Measurements from ENCODE around the gene NOXA1. TPM values are rescaled to one million over a fixed set of nuclear protein-coding genes. Genes with fewer than 3 reads are reported as not detected.

Gene NOXA1, protein sequence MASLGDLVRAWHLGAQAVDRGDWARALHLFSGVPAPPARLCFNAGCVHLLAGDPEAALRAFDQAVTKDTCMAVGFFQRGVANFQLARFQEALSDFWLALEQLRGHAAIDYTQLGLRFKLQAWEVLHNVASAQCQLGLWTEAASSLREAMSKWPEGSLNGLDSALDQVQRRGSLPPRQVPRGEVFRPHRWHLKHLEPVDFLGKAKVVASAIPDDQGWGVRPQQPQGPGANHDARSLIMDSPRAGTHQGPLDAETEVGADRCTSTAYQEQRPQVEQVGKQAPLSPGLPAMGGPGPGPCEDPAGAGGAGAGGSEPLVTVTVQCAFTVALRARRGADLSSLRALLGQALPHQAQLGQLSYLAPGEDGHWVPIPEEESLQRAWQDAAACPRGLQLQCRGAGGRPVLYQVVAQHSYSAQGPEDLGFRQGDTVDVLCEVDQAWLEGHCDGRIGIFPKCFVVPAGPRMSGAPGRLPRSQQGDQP
- under 1 TPM; under 0.01 to 0.69 TPM for total RNA-seq

DNA sequence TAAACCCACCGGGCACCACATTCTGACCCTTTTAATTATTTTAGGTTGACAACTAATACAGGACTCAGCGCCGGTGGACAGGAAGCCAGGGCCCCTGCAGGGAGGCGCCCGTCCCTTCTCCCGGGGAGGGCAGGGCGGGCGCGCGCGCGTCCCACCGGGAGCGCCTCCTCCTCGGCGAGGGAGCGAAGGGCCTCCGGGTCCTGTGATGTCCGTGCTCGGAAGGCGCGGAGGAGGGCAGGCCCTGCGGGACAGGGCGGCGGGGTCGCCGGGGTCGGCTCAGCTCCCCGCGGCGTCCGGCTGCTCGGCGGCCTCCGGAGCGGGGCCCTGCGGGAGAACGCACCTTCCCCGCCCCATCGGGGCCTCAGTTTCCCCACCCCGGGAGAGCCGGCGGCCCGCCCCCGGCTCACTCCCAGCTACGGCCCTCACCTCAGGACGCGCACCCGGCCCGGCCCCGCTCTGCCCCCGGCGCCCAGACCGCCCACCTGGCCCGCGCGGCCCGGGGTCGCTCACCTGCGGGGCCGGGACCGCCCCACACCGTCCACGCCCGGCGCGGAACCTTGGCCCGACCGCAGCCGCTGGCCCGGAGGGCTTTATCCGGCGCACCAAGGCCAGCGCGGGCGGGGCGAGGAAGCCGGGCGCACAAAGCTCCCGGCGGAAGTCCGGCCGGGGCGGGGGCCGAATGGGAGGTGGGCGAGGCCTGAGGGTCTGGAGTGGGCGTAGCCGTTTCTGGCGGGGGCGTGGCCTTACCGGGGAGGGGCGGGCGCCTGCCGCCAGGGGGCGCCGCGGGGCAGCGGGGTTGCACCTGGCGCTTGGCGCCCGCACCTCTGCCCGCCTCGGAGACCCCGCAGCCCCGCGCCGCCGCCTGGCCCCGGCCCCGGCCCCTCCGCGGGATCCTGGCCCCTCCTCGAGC is at the start of gene NOXA1, which contains the start of gene EXD3:
NOXA1 (plus strand) TSS at position 790 of the 910 bp plus-strand sequence. CDS start 137 bp downstream, outside the sequence.
EXD3 (minus strand) TSS at position 559 of the 910 bp plus-strand sequence. CDS start 27,805 bp downstream, outside the sequence.

DNA sequence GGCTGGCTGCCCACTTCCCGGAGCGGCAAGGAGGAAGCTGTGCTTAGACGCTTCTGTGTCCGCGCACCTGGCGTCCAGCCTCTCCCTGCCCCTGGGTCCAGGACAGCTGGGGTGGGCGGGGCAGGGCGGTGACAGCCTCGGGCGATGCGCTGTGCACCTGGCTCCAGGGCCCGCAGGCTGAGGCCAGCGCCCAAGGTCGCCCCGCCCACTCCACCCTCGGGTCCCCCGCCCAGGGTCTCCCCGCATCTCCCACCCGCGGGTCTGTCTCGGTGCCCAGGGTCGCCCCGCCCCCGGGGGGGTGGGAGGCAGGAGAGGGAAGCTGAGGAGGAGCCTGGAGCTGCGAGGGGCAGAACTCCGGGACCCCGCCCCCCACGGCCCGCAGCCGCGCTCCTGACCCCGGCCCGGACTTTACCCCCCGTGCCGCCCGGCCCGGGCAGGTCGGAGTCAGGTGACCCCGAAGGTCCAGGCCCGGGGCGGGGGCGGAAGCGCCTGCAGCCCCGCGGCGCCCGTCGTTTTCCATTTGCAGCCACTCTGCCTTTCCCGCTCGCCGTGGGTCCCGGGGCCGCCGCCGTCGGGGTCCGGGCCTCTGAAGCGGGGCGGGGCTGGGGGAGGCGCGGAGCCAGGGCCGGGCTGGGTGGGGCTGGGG is 18.2 kb downstream of the NOXA1 start, which contains the start of gene ENTPD8:
ENTPD8 (minus strand) TSS at position 69 of the 646 bp plus-strand sequence. CDS start 3,072 bp downstream, outside the sequence.

DNA sequence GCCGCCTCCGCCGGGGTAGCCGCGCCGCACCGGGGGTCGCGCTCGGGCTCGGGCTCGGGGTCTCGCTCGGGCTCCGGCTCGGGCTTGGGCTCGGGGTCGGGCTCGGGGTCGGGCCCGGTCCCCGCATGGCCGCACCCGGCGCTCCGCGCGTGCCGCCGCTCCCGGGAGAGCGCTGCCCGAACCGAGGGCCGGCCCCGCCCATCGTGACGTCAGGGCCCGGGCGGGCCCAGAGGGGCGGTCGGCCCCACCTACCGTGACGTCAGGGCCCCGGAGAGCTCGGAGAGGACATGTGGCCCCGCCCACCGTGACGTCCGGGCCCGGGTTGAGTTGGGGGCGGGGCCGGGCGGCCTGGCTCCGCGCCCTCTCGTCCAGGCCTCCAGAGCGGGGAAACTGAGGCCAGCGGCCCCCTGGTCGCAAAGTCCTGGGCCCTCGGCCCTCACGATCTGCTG is 36.0 kb downstream of the NOXA1 start, which contains the start of gene NSMF:
NSMF (minus strand) TSS at position 183 of the 449 bp plus-strand sequence. CDS start 232 bp downstream, outside the sequence.

Other genes starting within 250 kb of the NOXA1 start
- 10 to 100 TPM; 20.6 to 25.6 TPM for gene ANAPC2, start 234.8 kb upstream of the NOXA1 start, total RNA-seq
- gene SSNA1, start 234.7 kb upstream of the NOXA1 start, total RNA-seq: 100 to 1,000 TPM in 1 of 2 donors, 10 to 100 TPM in 1; 70.2 to 109 TPM
- gene TPRN, start 222.7 kb upstream of the NOXA1 start, total RNA-seq: 10 to 100 TPM in 1 of 2 donors, 1 to 10 TPM in 1; 7.7 to 12.7 TPM
- 10 to 100 TPM; 34.1 to 43.6 TPM for gene TMEM203, start 217.7 kb upstream of the NOXA1 start, total RNA-seq
- 10 to 100 TPM; 12.4 to 16.0 TPM for gene NDOR1, start 217.7 kb upstream of the NOXA1 start, total RNA-seq
- gene RNF208, start 201.2 kb upstream of the NOXA1 start, total RNA-seq: not detected
- under 1 TPM; 0.67 to 0.69 TPM for gene CYSRT1, start 198.2 kb upstream of the NOXA1 start, total RNA-seq
- under 1 TPM in 1 of 2 donors, not detected in 1; under 0.01 TPM for gene RNF224, start 195.9 kb upstream of the NOXA1 start, total RNA-seq
- not detected for gene SLC34A3, start 192.5 kb upstream of the NOXA1 start, total RNA-seq
- gene TUBB4B, start 182.1 kb upstream of the NOXA1 start, total RNA-seq: 100 to 1,000 TPM; 123 to 528 TPM
- not detected for gene STPG3, start 172.1 kb upstream of the NOXA1 start, total RNA-seq
- gene NELFB, start 168.1 kb upstream of the NOXA1 start, total RNA-seq: 10 to 100 TPM; 42.3 to 56.9 TPM
- 10 to 100 TPM in 1 of 2 donors, 1 to 10 TPM in 1; 1.7 to 11.3 TPM for gene TOR4A, start 145.7 kb upstream of the NOXA1 start, total RNA-seq
- gene NRARP, start 121.1 kb upstream of the NOXA1 start, total RNA-seq: under 1 TPM in 1 of 2 donors, not detected in 1; under 0.01 TPM
- gene EXD3, start 231 bp upstream of the NOXA1 start, total RNA-seq: 1 to 10 TPM; 2.0 to 5.5 TPM
- not detected for gene ENTPD8, start 18.0 kb downstream of the NOXA1 start, total RNA-seq
- gene NSMF, start 35.9 kb downstream of the NOXA1 start, total RNA-seq: 10 to 100 TPM; 25.5 to 27.0 TPM
- 1 to 10 TPM in 1 of 2 donors, under 1 TPM in 1; 0.69 to 1.3 TPM for gene PNPLA7, start 127.0 kb downstream of the NOXA1 start, total RNA-seq
- gene MRPL41, start 128.5 kb downstream of the NOXA1 start, total RNA-seq: 10 to 100 TPM; 49.6 to 79.6 TPM
- 10 to 100 TPM; 15.1 to 18.6 TPM for gene DPH7, start 155.5 kb downstream of the NOXA1 start, total RNA-seq
- 10 to 100 TPM; 16.2 to 29.0 TPM for gene ZMYND19, start 167.1 kb downstream of the NOXA1 start, total RNA-seq
- 10 to 100 TPM in 1 of 2 donors, 1 to 10 TPM in 1; 9.3 to 16.3 TPM for gene ARRDC1, start 182.3 kb downstream of the NOXA1 start, total RNA-seq
- gene EHMT1, start 195.6 kb downstream of the NOXA1 start, total RNA-seq: 10 to 100 TPM; 24.8 to 38.6 TPM